Fibroblast of gingiva (primary cell): ENCODE measurements around the gene VIL1.

Experiments
- DNase-seq: peaks from one replicate; pipeline ENCODE4 v3.0.0-alpha.2; 2011; ENCODE audit warnings: low read depth

VIL1 gene

DNA sequence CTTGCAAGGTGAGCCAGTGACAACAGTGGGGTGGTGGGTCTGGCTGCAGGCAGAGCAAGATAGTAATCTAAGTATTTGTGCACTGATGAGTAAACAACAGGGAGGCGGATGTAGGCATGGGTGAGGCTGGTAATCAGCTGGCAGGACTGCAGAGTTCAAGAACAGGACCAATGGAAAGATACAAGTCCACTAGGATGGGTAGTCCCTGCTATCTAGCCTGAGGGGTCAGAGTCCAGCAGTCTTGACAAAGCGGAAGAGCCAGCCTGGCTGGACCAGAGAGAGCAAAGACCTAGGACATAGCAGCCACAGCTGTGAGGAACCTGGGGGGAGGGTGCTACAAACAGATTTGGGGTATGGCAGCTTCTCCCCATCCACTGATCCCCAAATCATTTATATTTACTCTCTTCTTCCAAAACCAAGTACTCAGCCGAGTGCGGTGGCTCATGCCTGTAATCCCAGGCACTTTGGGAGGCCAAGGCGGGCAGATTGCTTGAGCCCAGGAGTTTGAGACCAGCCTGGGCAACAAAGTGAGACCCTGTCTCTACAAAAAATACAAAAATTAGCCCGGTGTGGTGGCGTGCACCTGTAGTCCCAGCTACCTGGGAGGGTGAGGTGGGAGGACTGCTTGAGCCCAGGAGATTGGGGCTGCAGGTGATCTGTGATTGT is 25.9 kb downstream of the VIL1 start:
- no peak for DNase-seq

DNA sequence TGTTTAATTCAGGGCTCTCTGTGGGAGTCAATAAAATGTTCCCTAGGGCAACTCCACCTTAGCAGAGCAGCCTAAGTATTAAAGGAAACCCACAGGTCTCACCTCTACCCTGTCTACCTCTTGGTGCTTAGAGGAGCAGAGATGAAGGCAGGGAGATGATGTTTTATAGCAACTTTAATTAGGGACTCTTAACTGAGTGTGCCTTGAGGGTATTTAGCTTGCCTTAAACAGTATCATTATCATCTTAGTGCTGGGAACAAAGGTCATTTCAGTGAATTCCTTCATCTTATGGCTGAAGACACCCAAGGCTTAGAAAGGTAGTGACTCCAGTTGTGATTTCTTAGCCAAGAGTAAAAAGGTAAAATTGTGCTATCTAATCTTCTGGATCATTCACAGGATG is 26.7 kb downstream of the VIL1 start:
- no peak for DNase-seq

- no peak for DNase-seq
Observed at GRCh38 chr2:218446547-218446946, 27.6 kb downstream of the VIL1 start.

- DNase-seq, result no peak
Observed at GRCh38 chr2:218447072-218447471, 28.1 kb downstream of the VIL1 start.

DNA sequence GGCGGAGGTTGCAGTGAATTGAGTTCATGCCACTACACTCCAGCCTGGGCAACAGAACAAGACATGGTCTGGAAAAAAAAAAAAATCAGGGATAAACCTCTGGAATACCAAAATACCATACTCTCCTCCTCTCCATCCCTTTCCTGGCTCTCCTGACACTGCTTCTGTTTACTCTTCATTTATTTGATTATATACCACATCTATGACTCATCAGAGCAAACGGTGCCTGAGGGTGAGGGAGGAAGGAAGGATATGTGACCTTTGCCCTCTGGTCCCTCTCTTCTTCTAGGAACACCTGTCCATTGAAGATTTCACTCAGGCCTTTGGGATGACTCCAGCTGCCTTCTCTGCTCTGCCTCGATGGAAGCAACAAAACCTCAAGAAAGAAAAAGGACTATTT is 30.0 kb downstream of the VIL1 start:
- no peak for DNase-seq

DNA sequence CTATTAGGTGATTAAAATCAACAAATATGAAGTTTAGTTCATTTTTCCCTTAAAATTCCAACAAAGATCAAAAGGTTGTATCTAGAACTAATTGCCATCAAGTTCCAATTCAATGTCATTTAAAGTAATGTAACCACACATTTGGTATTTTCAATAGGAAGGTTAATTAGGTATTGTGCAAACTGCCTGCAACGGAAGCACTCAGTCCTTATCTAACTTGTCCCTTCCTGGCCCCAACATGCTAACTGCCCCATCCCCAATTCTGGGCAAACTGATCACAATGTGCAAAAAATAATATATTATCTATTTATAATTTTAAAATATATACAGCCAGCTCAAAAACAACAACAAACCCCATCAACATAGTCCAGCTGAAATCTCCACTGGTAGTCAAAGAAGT is 33.2 kb downstream of the VIL1 start:
- no peak for DNase-seq

DNA sequence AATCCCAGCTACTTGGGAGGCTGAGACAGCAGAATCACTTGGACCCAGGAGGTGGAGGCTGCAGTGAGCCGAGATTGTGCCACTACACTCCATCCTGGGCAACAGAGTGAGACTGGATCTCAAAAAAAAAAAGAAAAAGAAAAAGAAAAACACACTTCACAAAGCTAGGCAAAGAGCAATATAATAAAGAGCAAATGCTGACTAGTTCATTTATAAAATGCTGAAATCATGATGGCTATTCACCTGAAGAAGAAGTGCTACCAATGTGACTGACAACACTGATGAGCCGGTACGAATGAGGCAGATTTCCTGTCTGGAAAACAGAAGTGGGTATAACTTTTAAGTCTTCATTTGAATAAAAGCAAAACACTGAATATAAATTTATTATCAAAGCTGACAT is 37.9 kb downstream of the VIL1 start:
- no peak for DNase-seq

GRCh38 chr2:218458598-218458997 is 39.7 kb downstream of the VIL1 start:
- DNase-seq, result no peak

GRCh38 chr2:218465987-218466633 is 47.2 kb downstream of the VIL1 start:
- DNase-seq, result peak; percentile 10

- no peak for DNase-seq
Observed at GRCh38 chr2:218470448-218470847, 51.5 kb downstream of the VIL1 start.

DNA sequence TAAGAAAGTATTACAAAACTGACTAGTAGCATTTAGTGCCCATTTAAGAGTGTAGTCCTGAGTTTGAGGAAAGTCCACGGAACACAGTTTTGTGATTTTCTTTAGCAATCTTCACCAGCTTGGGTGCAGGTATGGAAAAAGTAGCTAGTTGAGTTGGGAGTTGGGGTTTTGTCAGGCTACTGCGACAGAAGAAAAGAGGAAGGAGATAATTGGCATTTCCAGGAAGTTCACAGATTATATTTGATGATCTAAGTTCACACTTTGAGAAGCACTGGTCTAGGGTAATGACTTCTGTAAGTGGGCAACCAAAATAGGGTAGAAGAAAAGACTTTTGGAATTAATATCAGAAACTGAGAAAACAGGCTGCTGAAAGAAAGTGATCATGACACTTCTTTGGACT is 52.1 kb downstream of the VIL1 start:
- no peak for DNase-seq

- DNase-seq, result no peak
Observed at GRCh38 chr2:218471982-218472381, 53.1 kb downstream of the VIL1 start.

- no peak for DNase-seq
Observed at GRCh38 chr2:218472988-218473387, 54.1 kb downstream of the VIL1 start.

GRCh38 chr2:218474527-218474926 is 55.6 kb downstream of the VIL1 start:
- DNase-seq, result no peak

GRCh38 chr2:218476676-218477075 is 57.8 kb downstream of the VIL1 start:
- DNase-seq, result peak; percentile 76

- DNase-seq, result no peak
Observed at GRCh38 chr2:218477247-218477646, 58.3 kb downstream of the VIL1 start.

DNA sequence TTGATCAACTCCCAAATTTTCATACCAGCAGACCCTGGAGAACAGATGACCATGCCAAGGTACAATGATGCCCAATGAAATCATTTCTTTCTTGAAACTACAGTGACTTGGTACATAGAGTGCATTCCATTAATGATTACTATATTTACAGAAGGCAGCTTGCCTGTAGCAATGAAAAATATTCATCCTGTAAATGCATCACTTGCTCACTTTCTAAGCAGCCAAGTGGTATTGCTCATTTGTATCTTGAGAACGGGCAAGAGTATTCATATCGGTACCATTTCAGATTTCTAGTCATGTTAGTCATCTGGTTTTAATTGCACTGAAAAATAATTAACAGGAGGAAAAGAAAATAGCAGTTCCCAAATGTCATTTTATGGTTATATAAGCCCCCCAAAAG is 59.6 kb downstream of the VIL1 start:
- peak; percentile 63 for DNase-seq

DNA sequence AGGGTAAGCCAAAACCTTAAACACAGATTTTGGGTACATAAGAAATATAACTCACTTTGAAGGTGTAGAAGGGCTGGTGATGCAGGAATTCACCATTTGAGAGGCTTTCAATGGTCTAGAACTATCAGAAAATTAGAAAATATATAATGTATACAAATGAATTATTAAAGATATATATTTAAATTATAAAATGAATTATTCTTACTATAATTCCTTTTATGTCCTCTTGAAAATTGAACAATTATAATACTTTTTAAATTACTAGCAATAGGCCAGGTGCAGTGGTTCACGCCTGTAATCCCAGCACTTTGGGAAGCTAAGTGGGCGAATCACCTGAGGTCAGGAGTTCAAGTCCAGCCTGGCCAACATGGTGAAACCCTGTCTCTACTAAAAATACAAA is 60.7 kb downstream of the VIL1 start:
- DNase-seq, result no peak

GRCh38 chr2:218482651-218483050 is 63.7 kb downstream of the VIL1 start:
- DNase-seq, result no peak

GRCh38 chr2:218485986-218486667 is 67.2 kb downstream of the VIL1 start:
- DNase-seq, result no peak

GRCh38 chr2:218500501-218501060 is 81.7 kb downstream of the VIL1 start:
- no peak for DNase-seq

DNA sequence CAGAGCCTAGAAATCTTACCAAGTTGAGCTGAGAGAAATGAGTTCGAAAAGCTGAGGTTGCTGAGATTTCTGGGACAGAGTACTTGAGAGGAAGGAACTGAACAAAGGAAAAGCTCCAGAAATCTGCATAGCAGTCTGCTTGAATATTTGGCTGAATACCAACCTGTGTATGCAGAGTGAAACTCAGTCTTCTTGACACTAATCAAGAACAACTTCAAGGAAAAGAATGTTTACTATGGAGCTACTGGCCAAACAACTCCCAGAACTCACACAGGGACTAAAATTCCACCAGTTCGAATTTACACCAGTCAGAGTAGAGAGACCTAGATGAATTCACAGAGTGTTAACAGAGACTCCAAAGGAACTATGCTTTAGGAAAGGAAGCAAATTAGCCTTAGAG is 82.7 kb downstream of the VIL1 start:
- peak; percentile 71 for DNase-seq
